GM23248 (cell line): Measurements from ENCODE around the gene NGEF.

Source experiments
- EZH2 ChIP-seq: fragments of 200-600 bp; sonication (generic); IDR thresholded peaks from 2 replicates; pipeline ENCODE4 v1.6.1; 2018; ENCODE audit warnings: antibody characterized with exemption, mild to moderate bottlenecking; ENCODE audit not compliant: insufficient read depth, poor library complexity, severe bottlenecking
- EZH2phosphoT487 ChIP-seq: fragments of 200-600 bp; sonication (generic); IDR thresholded peaks from 2 replicates; pipeline ENCODE4 v1.6.1; 2018; ENCODE audit warnings: antibody characterized with exemption, moderate library complexity, mild to moderate bottlenecking, low read depth; ENCODE audit not compliant: insufficient read depth

- TF ChIP-seq EZH2 (no peak), EZH2phosphoT487 (no peak)
These were observed 183.1 kb downstream of the NGEF start for GRCh38 chr2:232829988-232830387.
